ENCODE data around the gene MALT1.

GRCh38 chr18:58691256-58691655 is 20.0 kb downstream of the MALT1 start:
- no peak for TF ChIP-seq EZH2 (IDR thresholded peaks at IDR 0.05)
- TF ChIP-seq POLR2AphosphoS5 (IDR thresholded peaks at IDR 0.05; ENCODE audit: borderline replicate concordance, low read depth, low read length) = no peak
- TF ChIP-seq FOXP2 (optimal IDR thresholded peaks at IDR 0.05; ENCODE audit: control extremely low read depth, extremely low read length, insufficient read depth) = no peak
